ENCODE data around the gene CNTNAP2. TPM values are rescaled to one million over a fixed set of nuclear protein-coding genes. Genes with fewer than 3 reads are reported as not detected.
"Not testable (repeated sequence)": the region's sequence is repeated elsewhere in the genome, so short reads cannot be mapped to it uniquely, and the experiment has no call there.

CNTNAP2 gene
- total and polyA plus RNA-seq, 2 of the 13 experiments (the other 11 are each of a cell fraction or from before 2014, with no cell fraction given), result 0.40 to 0.42 TPM

DNA sequence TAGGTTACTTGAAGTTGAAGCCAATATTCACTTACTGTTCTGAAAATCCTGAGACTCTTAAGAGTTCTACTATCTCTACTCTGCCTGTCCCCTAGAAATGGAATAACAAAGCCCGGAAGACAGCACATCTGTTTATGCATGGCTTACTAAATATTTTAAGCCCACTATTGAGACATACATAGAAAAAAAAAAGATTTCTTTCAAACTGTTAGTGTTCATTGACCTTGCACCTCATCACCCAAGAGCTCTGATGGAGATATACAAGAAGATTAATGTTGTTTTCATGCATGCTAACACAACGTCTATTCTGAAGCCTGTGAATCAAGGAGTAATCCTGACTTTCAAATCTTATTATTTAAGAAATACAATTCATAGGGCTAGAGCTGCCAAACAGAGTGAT is 1614.7 kb downstream of the CNTNAP2 start (continued):
- TF ChIP-seq, protein P1, sequence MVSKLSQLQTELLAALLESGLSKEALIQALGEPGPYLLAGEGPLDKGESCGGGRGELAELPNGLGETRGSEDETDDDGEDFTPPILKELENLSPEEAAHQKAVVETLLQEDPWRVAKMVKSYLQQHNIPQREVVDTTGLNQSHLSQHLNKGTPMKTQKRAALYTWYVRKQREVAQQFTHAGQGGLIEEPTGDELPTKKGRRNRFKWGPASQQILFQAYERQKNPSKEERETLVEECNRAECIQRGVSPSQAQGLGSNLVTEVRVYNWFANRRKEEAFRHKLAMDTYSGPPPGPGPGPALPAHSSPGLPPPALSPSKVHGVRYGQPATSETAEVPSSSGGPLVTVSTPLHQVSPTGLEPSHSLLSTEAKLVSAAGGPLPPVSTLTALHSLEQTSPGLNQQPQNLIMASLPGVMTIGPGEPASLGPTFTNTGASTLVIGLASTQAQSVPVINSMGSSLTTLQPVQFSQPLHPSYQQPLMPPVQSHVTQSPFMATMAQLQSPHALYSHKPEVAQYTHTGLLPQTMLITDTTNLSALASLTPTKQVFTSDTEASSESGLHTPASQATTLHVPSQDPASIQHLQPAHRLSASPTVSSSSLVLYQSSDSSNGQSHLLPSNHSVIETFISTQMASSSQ (IDR thresholded peaks at IDR 0.05; ENCODE audit: low read depth), result no peak
- TF ChIP-seq, protein P1 (CRISPR knock-in tag; IDR thresholded peaks at IDR 0.05; ENCODE audit: borderline replicate concordance), result no peak
- TF ChIP-seq PCBP2 (optimal IDR thresholded peaks at IDR 0.05; ENCODE audit: low read depth, low read length, poor library complexity, severe bottlenecking) (no peak), ZMAT3 (CRISPR knock-in tag; conservative IDR thresholded peaks at IDR 0.05) (no peak), ZNF772 (CRISPR knock-in tag; IDR thresholded peaks at IDR 0.05) (no peak)
- TF ChIP-seq, protein P2, sequence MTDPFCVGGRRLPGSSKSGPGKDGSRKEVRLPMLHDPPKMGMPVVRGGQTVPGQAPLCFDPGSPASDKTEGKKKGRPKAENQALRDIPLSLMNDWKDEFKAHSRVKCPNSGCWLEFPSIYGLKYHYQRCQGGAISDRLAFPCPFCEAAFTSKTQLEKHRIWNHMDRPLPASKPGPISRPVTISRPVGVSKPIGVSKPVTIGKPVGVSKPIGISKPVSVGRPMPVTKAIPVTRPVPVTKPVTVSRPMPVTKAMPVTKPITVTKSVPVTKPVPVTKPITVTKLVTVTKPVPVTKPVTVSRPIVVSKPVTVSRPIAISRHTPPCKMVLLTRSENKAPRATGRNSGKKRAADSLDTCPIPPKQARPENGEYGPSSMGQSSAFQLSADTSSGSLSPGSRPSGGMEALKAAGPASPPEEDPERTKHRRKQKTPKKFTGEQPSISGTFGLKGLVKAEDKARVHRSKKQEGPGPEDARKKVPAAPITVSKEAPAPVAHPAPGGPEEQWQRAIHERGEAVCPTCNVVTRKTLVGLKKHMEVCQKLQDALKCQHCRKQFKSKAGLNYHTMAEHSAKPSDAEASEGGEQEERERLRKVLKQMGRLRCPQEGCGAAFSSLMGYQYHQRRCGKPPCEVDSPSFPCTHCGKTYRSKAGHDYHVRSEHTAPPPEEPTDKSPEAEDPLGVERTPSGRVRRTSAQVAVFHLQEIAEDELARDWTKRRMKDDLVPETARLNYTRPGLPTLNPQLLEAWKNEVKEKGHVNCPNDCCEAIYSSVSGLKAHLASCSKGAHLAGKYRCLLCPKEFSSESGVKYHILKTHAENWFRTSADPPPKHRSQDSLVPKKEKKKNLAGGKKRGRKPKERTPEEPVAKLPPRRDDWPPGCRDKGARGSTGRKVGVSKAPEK (CRISPR knock-in tag; IDR thresholded peaks at IDR 0.05; ENCODE audit: borderline replicate concordance), result no peak

DNA sequence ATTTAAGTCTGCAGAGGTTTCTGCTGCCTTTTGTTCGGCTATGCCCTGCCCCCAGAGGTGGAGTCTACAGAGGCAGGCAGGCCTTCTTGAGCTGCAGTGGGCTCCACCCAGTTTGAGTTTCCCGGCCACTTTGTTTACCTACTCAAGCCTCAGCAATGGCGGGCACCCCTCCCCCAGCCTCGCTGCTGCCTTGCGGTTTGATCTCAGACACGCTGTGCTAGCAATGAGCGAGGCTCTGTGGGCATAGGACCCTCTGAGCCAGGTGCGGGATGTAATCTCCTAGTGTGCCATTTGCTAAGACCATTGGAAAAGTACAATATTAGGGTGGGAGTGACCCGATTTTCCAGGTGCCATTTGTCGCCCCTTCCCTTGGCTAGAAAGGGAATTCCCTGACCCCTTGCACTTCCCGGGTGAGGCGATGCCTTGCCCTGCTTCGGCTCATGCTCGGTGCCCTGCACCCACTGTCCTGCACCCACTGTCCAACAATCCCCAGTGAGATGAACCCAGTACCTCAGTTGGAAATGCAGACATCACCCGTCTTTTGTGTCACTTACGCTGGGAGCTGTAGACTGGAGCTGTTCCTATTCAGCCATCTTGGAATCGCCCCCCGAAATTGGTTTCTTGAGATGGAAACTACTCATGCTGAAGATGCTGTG is 1621.1 kb downstream of the CNTNAP2 start:
- 24% methylated on average over 14 of the region's 18 CpGs for WGBS (ENCODE audit: low lambda C conversion rate)
- H3K9ac ChIP-seq (ENCODE audit: insufficient read depth, low read depth, low read length); H3K27ac ChIP-seq (ENCODE audit: extremely low read length, insufficient read depth, low read length); H3K4me2 ChIP-seq (ENCODE audit: low read depth, low read length); DNase-seq (ENCODE audit: low spot score); H2AFZ ChIP-seq (ENCODE audit: low read length); H4K20me1 ChIP-seq (ENCODE audit: insufficient read depth, low read length); ATAC-seq; FAIRE-seq; H3K4me1 ChIP-seq (ENCODE audit: insufficient read depth, low read length); intact Hi-C loops (cut with micrococcal nuclease; ENCODE audit: unreplicated experiment); H3K4me3 ChIP-seq (replicated peaks in 1 of 3; ENCODE audit: insufficient read depth in 1 of 3, low read depth in 2 of 3, low read length in 3 of 3); H3K27me3 ChIP-seq (ENCODE audit: control insufficient read depth in 1 of 2, insufficient read depth in 2 of 2, low read length in 2 of 2); H3K79me2 ChIP-seq (ENCODE audit: insufficient read depth, low read length); POLR2A ChIA-PET; H3K36me3 ChIP-seq (replicated peaks in 1 of 2; ENCODE audit: control insufficient read depth in 1 of 2, insufficient read depth in 2 of 2, low read length in 2 of 2); in situ Hi-C loops (cut with HindIII; ENCODE audit: extremely low pct_ligation_motif_present, low pct_unique_long_range_greater_than_20kb); BruUV-seq (replicated peaks); CTCF ChIA-PET (ENCODE audit: low intra/inter-chr PET ratio, low total read pairs): not testable (repeated sequence)
- H3K9me3 ChIP-seq (ENCODE audit: low read length), result peaks cover 22% of the 10 kb centered on the region
